PFSK-1 (cell line): Measurements from ENCODE around the gene RGS14.

Source experiments
- POLR2AphosphoS5 ChIP-seq: IDR thresholded peaks from 2 replicates; pipeline ENCODE4 v1.6.1; 2012; ENCODE audit warnings: low read depth, mild to moderate bottlenecking, control low read depth, low read length, moderate library complexity
- REST ChIP-seq, 2 experiments: IDR thresholded peaks; 2 replicates each; pipeline versions ENCODE4 v1.6.1 to v1.8.0; 2011 to 2012; ENCODE audit warnings: low read depth in 2 of 2, low read length in 2 of 2, control low read depth in 1 of 2, inconsistent platforms in 1 of 2, mild to moderate bottlenecking in 1 of 2, moderate library complexity in 1 of 2; ENCODE audit not compliant: insufficient read depth in 1 of 2

- TF ChIP-seq REST (IDR thresholded peaks at IDR 0.05; ENCODE audit: insufficient read depth in 1 of 2, low read depth in 2 of 2, low read length in 2 of 2) = no peak
- no peak for TF ChIP-seq POLR2AphosphoS5
Observed at GRCh38 chr5:177393990-177394389, 36.3 kb downstream of the RGS14 start.
